Fibroblast of mammary gland (primary cell): ENCODE measurements around the gene CBX6.

Source experiments
- DNase-seq: peaks from one replicate; pipeline ENCODE4 v3.0.0-alpha.2; 2010; ENCODE audit warnings: low read depth
- H3K4me3 ChIP-seq: 2 replicates; pipeline ENCODE4 v1.5.1; 2011; ENCODE audit warnings: low read depth, mild to moderate bottlenecking, low read length, moderate library complexity; ENCODE audit not compliant: control insufficient read depth
- TF ChIP-seq, protein P1 (sequence below): conservative IDR thresholded peaks from 2 replicates; pipeline ENCODE4 v1.5.1; 2011; ENCODE audit warnings: low read depth, low read length, inconsistent platforms; ENCODE audit not compliant: control insufficient read depth, insufficient read depth

CBX6 gene

DNA sequence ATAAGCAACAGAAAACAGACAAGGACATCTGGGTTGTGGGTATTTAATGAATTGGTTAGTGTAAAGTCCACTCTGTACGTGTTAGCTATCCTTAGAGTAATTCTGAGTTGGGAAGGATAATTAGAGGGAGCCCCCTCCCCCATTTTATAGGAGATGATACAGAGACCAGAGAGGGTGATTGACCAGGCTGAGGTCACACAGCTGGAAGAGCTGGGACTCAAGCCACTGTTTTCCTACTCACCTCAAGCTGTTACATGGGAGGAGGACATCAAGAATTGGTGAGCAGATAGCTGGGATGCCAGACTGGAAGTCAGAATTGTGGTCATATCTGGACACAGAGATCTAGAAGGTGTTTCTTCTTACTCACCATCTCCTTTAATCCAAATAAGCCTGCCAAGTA is 19.5 kb downstream of the CBX6 start:
- TF ChIP-seq, protein P1, sequence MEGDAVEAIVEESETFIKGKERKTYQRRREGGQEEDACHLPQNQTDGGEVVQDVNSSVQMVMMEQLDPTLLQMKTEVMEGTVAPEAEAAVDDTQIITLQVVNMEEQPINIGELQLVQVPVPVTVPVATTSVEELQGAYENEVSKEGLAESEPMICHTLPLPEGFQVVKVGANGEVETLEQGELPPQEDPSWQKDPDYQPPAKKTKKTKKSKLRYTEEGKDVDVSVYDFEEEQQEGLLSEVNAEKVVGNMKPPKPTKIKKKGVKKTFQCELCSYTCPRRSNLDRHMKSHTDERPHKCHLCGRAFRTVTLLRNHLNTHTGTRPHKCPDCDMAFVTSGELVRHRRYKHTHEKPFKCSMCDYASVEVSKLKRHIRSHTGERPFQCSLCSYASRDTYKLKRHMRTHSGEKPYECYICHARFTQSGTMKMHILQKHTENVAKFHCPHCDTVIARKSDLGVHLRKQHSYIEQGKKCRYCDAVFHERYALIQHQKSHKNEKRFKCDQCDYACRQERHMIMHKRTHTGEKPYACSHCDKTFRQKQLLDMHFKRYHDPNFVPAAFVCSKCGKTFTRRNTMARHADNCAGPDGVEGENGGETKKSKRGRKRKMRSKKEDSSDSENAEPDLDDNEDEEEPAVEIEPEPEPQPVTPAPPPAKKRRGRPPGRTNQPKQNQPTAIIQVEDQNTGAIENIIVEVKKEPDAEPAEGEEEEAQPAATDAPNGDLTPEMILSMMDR, result no peak
- H3K4me3 ChIP-seq, result no peak overlapping the region
- DNase-seq, result no peak

DNA sequence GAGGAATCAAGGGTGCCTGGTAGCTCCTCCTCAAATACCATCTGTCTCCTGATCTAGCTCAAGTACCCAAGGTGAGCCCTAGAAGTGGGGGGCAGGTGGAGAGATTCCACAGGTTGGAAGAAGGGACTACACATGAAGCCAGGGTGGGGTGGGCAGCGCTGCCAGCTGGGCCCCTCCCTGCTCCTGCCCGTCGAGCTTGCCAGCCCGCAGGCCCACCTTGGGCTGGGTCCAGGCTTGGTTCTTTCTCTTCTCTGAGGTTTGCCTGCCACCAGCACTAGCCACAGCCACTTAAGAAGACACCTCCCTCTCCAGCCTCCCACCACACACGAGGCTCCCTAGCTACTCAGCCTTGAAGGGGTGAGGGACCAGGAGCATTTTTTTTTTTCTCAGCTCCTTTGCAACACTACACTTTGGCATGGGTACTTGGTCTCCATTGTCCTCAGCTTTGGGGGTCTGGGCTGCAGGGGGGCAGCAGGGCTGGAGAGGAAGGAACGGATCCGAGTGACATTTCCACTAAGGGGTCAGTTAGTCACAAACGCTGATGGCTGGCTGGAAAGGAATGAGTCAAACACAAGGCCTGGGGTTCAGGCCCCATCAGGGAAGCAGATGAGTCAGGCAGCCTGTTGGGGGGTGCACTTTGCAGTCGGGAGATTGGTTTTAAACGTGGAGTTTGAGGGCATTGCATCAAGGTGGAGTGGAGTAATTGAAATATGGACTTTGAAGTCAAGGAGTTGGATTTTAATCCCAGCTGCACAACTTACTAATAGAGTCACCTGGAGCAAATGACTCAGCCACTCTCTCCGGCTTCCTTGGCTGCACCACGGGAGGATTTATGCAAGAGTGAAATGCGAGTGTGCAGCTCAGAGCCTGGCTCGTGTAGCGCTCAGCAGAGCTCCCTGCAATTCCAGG is 20.8 kb downstream of the CBX6 start:
- TF ChIP-seq, protein P1, result no peak
- no peak overlapping the region for H3K4me3 ChIP-seq
- DNase-seq, result peak; percentile 71

DNA sequence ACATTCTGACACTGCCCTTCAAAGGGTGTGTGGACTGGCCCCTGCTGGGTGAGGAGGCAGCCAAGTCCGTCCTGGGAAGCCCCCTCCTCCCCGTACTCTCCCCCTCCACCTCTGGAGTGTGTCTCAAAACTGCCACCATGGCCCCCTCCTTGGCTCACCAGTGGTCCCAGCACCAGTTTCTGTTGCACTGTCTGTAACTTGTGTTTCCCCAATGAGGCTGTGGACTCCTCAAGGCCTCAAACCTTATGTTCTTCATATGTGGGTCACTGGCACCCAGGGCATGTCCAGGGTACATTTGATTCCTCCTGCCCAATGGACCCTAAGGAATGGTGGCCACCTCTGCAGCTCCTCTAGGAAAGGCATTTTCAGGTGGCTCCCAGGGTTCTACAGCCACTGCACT is 21.6 kb downstream of the CBX6 start:
- DNase-seq, result no peak
- TF ChIP-seq, protein P1, result no peak
- no peak overlapping the region for H3K4me3 ChIP-seq

DNA sequence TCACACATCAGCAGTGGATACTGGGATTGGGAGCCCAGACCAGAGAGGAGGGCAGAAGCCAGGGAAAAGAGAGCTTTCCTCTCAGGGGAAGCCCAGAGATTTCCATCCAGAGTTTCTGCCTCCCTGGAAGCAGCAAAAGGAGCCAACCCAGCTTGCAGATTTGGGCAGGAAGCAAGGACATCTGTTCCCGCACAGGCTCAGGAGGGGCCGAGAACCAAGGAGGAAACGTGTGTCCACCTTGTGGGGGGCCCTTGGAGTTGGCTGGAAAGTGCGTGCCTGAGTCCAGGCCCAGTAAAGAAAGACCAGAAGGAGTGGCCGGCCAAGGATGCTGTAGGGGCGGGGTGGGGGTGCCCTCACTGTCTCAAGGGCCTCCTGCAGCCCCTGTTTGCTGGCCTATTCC is 22.2 kb downstream of the CBX6 start:
- DNase-seq, result no peak
- TF ChIP-seq, protein P1, result no peak
- no peak overlapping the region for H3K4me3 ChIP-seq

DNA sequence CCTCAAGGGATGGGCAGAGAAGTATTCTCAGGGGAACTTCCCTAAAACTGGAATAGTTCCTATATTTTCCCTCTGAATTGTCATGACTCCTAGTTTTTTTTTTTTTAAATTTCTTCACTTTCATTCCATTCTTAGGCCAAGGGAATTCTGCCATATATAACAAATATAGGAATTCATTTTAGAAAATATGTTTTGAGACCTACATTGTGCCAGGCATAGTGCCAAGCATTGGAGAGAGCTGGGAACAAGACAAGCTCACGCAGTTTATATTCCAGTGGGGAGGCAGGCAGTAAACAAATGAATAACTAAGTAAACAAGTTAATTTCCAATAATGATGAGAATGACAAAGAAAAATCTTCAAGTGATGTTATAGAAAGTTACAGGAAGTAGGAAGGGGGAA is 25.6 kb downstream of the CBX6 start:
- DNase-seq, result no peak
- H3K4me3 ChIP-seq, result no peak overlapping the region
- TF ChIP-seq, protein P1, result no peak

DNA sequence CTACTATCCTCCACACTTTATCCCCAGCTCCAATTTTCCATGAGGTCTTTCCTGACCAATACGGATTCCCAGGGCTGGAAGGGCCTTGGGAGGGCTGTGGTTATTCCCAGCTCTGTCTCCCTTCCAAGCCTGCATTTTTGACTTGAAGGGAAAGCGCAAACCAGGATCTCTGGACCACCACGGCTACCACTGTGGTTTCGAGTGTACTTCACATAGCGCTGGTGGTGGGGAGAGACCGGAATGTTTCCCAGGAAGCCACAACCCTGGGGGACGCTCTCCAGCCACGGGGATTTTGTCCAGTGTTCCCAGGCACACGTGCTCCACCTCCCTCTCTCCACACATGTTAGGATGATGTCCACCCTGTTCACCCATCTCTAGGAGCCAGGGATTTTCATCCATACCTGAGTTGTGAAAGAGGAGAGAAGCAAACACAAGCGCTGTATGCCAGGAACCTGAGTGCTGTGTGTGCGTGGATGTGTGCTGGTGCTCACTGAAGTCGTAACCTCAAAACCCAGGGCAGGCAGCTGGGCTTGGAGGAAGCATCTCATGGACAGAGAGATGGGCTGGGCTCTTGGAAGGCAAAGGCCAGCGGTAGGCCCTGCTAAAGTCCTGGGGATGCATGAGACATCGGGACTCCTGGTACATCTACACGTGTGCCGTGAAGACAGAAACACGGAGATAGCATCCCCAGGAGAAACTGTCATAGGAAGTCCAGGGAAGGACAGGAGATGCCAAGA is 26.8 kb downstream of the CBX6 start:
- TF ChIP-seq, protein P1, result no peak
- DNase-seq, result no peak
- no peak overlapping the region for H3K4me3 ChIP-seq
